ENCODE results near the gene CSF1. TPM values are rescaled to one million over a fixed set of nuclear protein-coding genes. Genes with fewer than 3 reads are reported as not detected.

The CSF1 gene
- total and polyA plus RNA-seq, 2 of the 13 experiments (the other 11 are each of a cell fraction or from before 2014, with no cell fraction given), result 4.6 to 13.3 TPM

GRCh38 chr1:109895720-109896504 is 14.7 kb upstream of the CSF1 start (continued):
- TF ChIP-seq KIAA2018 (CRISPR knock-in tag; IDR thresholded peaks at IDR 0.05; ENCODE audit: borderline replicate concordance), result no peak
- TF ChIP-seq FOXO1 (CRISPR knock-in tag; IDR thresholded peaks at IDR 0.05), result peak; percentile 98
- peak; percentile 84 for TF ChIP-seq POGZ (CRISPR knock-in tag; IDR thresholded peaks at IDR 0.05)
- TF ChIP-seq ZNF724P (CRISPR knock-in tag; IDR thresholded peaks at IDR 0.05; ENCODE audit: borderline replicate concordance), result 0 out of 2 replicates have a peak, but pooled peaks have one; percentile 74
- peak; percentile 44; the same call in 1 of the 3 replicates for TF ChIP-seq MXI1 (IDR thresholded peaks at IDR 0.05; ENCODE audit: borderline replicate concordance, low read depth, low read length)
- 0 out of 2 replicates have a peak, but pooled peaks have one; percentile 32 for TF ChIP-seq HOXA5 (CRISPR knock-in tag; IDR thresholded peaks at IDR 0.05)
- peak; percentile 86 for TF ChIP-seq IRF2 (CRISPR knock-in tag; IDR thresholded peaks at IDR 0.05)
- peak; percentile 47; the same call in 1 of the 2 replicates for TF ChIP-seq PHF21A (CRISPR knock-in tag; IDR thresholded peaks at IDR 0.05)
- TF ChIP-seq ZNF12 (CRISPR knock-in tag; IDR thresholded peaks at IDR 0.05), result peak; percentile 59; the same call in 1 of the 2 replicates
- peak; percentile 90 for TF ChIP-seq JUN (CRISPR knock-in tag; IDR thresholded peaks at IDR 0.05)
- no peak for TF ChIP-seq ZNF589 (CRISPR knock-in tag; conservative IDR thresholded peaks at IDR 0.05)
- TF ChIP-seq ZNF788 (CRISPR knock-in tag; IDR thresholded peaks at IDR 0.05; ENCODE audit: borderline replicate concordance), result peak; percentile 56; the same call in 1 of the 2 replicates
- TF ChIP-seq THAP9 (CRISPR knock-in tag; IDR thresholded peaks at IDR 0.05; ENCODE audit: borderline replicate concordance), result peak; percentile 19; the same call in 1 of the 2 replicates
- peak; percentile 13; the same call in 1 of the 2 replicates for TF ChIP-seq ZNF800 (CRISPR knock-in tag; IDR thresholded peaks at IDR 0.05)
- TF ChIP-seq ZNF614 (CRISPR knock-in tag; IDR thresholded peaks at IDR 0.05; ENCODE audit: borderline replicate concordance), result peak; percentile 72
- peak; percentile 73; the same call in 1 of the 2 replicates for TF ChIP-seq ZNF441 (CRISPR knock-in tag; IDR thresholded peaks at IDR 0.05; ENCODE audit: borderline replicate concordance)

Data from HepG2 (cell line).